Measurements from ENCODE around the gene ZCCHC7. TPM values are rescaled to one million over a fixed set of nuclear protein-coding genes. Genes with fewer than 3 reads are reported as not detected.

Gene ZCCHC7
- total RNA-seq, 1 experiment from 2014 or later = 31.2 TPM

GRCh38 chr9:37165644-37166043, 45.3 kb downstream of the ZCCHC7 start:
- Histone ChIP-seq H3K36me3 (ENCODE audit: control insufficient read depth in 1 of 2, insufficient read depth in 2 of 2, low read length in 2 of 2) (no peaks in the 10 kb centered on the region), H3K27ac (ENCODE audit: low read depth, low read length) (no peak overlapping the region), H4K20me1 (ENCODE audit: insufficient read depth) (no peaks in the 10 kb centered on the region; the same call in 1 of the 2 replicates), H3K4me2 (ENCODE audit: low read length) (no peak overlapping the region), H3K9me2 (ENCODE audit: insufficient read depth) (0 out of 2 replicates have a peak, but pooled peaks cover 3% of the 10 kb centered on the region), H3K4me3 (replicated peaks in 1 of 2; ENCODE audit: low read depth in 1 of 2, low read length in 2 of 2) (no peak overlapping the region), H3K9ac (ENCODE audit: low read length) (no peak overlapping the region), H3K27me3 (ENCODE audit: insufficient read depth, low read length) (no peaks in the 10 kb centered on the region), H3K9me3 (ENCODE audit: control insufficient read depth in 1 of 2, insufficient read depth in 1 of 2, low read depth in 1 of 2, low read length in 2 of 2) (no peaks in the 10 kb centered on the region), H3K4me1 (ENCODE audit: control insufficient read depth in 1 of 2, insufficient read depth in 2 of 2, low read length in 2 of 2) (peaks cover 3 to 4% of the 10 kb centered on the region in 2 experiments; a peak in 1 of 4 replicates), H2AFZ (ENCODE audit: low read depth, low read length, poor library complexity, severe bottlenecking) (no peak overlapping the region), H3K79me2 (ENCODE audit: insufficient read depth, low read length) (peaks cover 34% of the 10 kb centered on the region)
- intact Hi-C loops (cut with micrococcal nuclease) = no loop called here
- ChIA-PET CTCF (no interaction called here), RAD21 (ENCODE audit: low non-redundant PET in 1 of 2, low total read pairs in 2 of 2, uncharacterized antibody in 2 of 2, unreplicated experiment in 2 of 2) (no interaction called here), POLR2A (no interaction called here)
- BruUV-seq (replicated peaks) = no TSS peak
- no peak for TF ChIP-seq EGR1 (IDR thresholded peaks at IDR 0.05; ENCODE audit: low read depth)
- no peak for TF ChIP-seq ZFX (IDR thresholded peaks at IDR 0.05)
- TF ChIP-seq REST (IDR thresholded peaks at IDR 0.05; ENCODE audit: low read depth) = no peak
- TF ChIP-seq POLR2AphosphoS5 (IDR thresholded peaks at IDR 0.05; ENCODE audit: low read depth, low read length) = no peak
- TF ChIP-seq ELF1 (IDR thresholded peaks at IDR 0.05; ENCODE audit: borderline replicate concordance, low read depth) = no peak
- TF ChIP-seq MAX (IDR thresholded peaks at IDR 0.05) = no peak
- no peak for DNase-seq (ENCODE audit: low read depth, low spot score)
- no peak for ATAC-seq

Data from HCT116 (cell line).